ENCODE data around the gene DNAAF3.
A peak's percentile ranks its signal among the peaks of the same experiment; 100 is the strongest.

Gene DNAAF3

GRCh38 chr19:55165952-55166529, 372 bp downstream of the DNAAF3 start (continued):
- peak; percentile 67 for TF ChIP-seq ZBTB26 (tag by site-specific recombination; optimal IDR thresholded peaks at IDR 0.05)
- peak; percentile 96 for TF ChIP-seq ZNF76 (tag by site-specific recombination; IDR thresholded peaks at IDR 0.05; ENCODE audit: borderline replicate concordance, low read depth)
- TF ChIP-seq ZIC2 (tag by site-specific recombination; IDR thresholded peaks at IDR 0.05) = no peak
- TF ChIP-seq GLIS2 (tag by site-specific recombination; IDR thresholded peaks at IDR 0.05) = peak; percentile 64
- peak; percentile 33; the same call in 1 of the 2 replicates for TF ChIP-seq ZFP69B (tag by site-specific recombination; IDR thresholded peaks at IDR 0.05)
- peak; percentile 69; the same call in 1 of the 2 replicates for TF ChIP-seq BCL11B (tag by site-specific recombination; IDR thresholded peaks at IDR 0.05; ENCODE audit: low read depth)
- TF ChIP-seq, protein P1, sequence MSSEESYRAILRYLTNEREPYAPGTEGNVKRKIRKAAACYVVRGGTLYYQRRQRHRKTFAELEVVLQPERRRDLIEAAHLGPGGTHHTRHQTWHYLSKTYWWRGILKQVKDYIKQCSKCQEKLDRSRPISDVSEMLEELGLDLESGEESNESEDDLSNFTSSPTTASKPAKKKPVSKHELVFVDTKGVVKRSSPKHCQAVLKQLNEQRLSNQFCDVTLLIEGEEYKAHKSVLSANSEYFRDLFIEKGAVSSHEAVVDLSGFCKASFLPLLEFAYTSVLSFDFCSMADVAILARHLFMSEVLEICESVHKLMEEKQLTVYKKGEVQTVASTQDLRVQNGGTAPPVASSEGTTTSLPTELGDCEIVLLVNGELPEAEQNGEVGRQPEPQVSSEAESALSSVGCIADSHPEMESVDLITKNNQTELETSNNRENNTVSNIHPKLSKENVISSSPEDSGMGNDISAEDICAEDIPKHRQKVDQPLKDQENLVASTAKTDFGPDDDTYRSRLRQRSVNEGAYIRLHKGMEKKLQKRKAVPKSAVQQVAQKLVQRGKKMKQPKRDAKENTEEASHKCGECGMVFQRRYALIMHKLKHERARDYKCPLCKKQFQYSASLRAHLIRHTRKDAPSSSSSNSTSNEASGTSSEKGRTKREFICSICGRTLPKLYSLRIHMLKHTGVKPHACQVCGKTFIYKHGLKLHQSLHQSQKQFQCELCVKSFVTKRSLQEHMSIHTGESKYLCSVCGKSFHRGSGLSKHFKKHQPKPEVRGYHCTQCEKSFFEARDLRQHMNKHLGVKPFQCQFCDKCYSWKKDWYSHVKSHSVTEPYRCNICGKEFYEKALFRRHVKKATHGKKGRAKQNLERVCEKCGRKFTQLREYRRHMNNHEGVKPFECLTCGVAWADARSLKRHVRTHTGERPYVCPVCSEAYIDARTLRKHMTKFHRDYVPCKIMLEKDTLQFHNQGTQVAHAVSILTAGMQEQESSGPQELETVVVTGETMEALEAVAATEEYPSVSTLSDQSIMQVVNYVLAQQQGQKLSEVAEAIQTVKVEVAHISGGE (tag by site-specific recombination; conservative IDR thresholded peaks at IDR 0.05; ENCODE audit: low read depth) = peak; percentile 49
- no peak for TF ChIP-seq ZNF585B (tag by site-specific recombination; IDR thresholded peaks at IDR 0.05)
- no peak for TF ChIP-seq ZNF768 (tag by site-specific recombination; IDR thresholded peaks at IDR 0.05)
- no peak for TF ChIP-seq ZNF26 (tag by site-specific recombination; IDR thresholded peaks at IDR 0.05)
- no peak for TF ChIP-seq PRDM4 (tag by site-specific recombination; IDR thresholded peaks at IDR 0.05)
- no peak for TF ChIP-seq ZNF571 (tag by site-specific recombination; IDR thresholded peaks at IDR 0.05)
- TF ChIP-seq ZNF114 (tag by site-specific recombination; IDR thresholded peaks at IDR 0.05) = no peak
- peak; percentile 46; the same call in 1 of the 2 replicates for TF ChIP-seq ZBTB20 (tag by site-specific recombination; IDR thresholded peaks at IDR 0.05)
- TF ChIP-seq ZNF473 (tag by site-specific recombination; IDR thresholded peaks at IDR 0.05) = no peak
- TF ChIP-seq ZNF830 (tag by site-specific recombination; IDR thresholded peaks at IDR 0.05; ENCODE audit: low read depth) = no peak
- no peak for TF ChIP-seq GLIS1 (tag by site-specific recombination; IDR thresholded peaks at IDR 0.05)
- peak; percentile 19; the same call in 1 of the 2 replicates for TF ChIP-seq IKZF3 (tag by site-specific recombination; IDR thresholded peaks at IDR 0.05)
- TF ChIP-seq ZSCAN30 (tag by site-specific recombination; IDR thresholded peaks at IDR 0.05) = peak; percentile 65; the same call in 1 of the 2 replicates
- no peak for TF ChIP-seq ZNF174 (tag by site-specific recombination; IDR thresholded peaks at IDR 0.05)
- no peak; the same call in 1 of the 2 replicates for TF ChIP-seq ZNF302 (tag by site-specific recombination; IDR thresholded peaks at IDR 0.05; ENCODE audit: low read depth)
- TF ChIP-seq KLF16 (tag by site-specific recombination; IDR thresholded peaks at IDR 0.05) = 0 out of 2 replicates have a peak, but pooled peaks have one; percentile 14
- peak; percentile 86 for TF ChIP-seq ZXDB (tag by site-specific recombination; IDR thresholded peaks at IDR 0.05)
- 0 out of 2 replicates have a peak, but pooled peaks have one; percentile 77 for TF ChIP-seq ZNF660 (tag by site-specific recombination; IDR thresholded peaks at IDR 0.05)
- peak; percentile 63; the same call in 1 of the 2 replicates for TF ChIP-seq ZNF501 (tag by site-specific recombination; IDR thresholded peaks at IDR 0.05)
- TF ChIP-seq TRIM28 (IDR thresholded peaks at IDR 0.05; ENCODE audit: borderline replicate concordance, low read length) = no peak
- no peak for TF ChIP-seq ZNF175 (tag by site-specific recombination; IDR thresholded peaks at IDR 0.05)

All from HEK293 (cell line).